GM23338 (cell line): ENCODE results near the gene DPF1. TPM values are rescaled to one million over a fixed set of nuclear protein-coding genes. Genes with fewer than 3 reads are reported as not detected.

Experiments
- ATAC-seq: fragments of 200-7000 bp; cut with Tn5 transposase; 3 replicates; pipeline ENCODE4 v1.9.1; 2020
- DNase-seq: peaks from one replicate; pipeline ENCODE4 v3.0.0-alpha.2; 2015; ENCODE audit warnings: low spot score
- H2AFZ ChIP-seq: fragments of 200-600 bp; sonication (generic); 2 replicates; pipeline ENCODE4 v1.8.0; 2016; ENCODE audit warnings: antibody characterized with exemption, mild to moderate bottlenecking, moderate library complexity
- H3F3A ChIP-seq: fragments of 200-600 bp; sonication (generic); replicated peaks from 2 replicates; pipeline ENCODE4 v1.8.0; 2017; ENCODE audit warnings: antibody characterized with exemption, mixed run types, low read depth
- H3K27ac ChIP-seq: fragments of 200-600 bp; sonication (generic); 2 replicates; pipeline ENCODE4 v1.6.1; 2016; ENCODE audit warnings: low read depth
- H3K27me3 ChIP-seq: fragments of 200-600 bp; sonication (generic); 2 replicates; pipeline ENCODE4 v1.8.0; 2016; ENCODE audit warnings: mild to moderate bottlenecking, mixed run types, moderate library complexity; ENCODE audit not compliant: insufficient read depth
- H3K36me3 ChIP-seq: fragments of 200-600 bp; sonication (generic); 2 replicates; pipeline ENCODE4 v1.8.0; 2016; ENCODE audit warnings: mild to moderate bottlenecking; ENCODE audit not compliant: insufficient read depth
- H3K4me1 ChIP-seq: fragments of 200-600 bp; sonication (generic); 2 replicates; pipeline ENCODE4 v1.8.0; 2016; ENCODE audit warnings: mild to moderate bottlenecking, moderate library complexity; ENCODE audit not compliant: insufficient read depth
- H3K4me2 ChIP-seq: fragments of 200-600 bp; sonication (generic); 2 replicates; pipeline ENCODE4 v1.7.1; 2017; ENCODE audit warnings: mixed run types
- H3K4me3 ChIP-seq: fragments of 200-600 bp; sonication (generic); 2 replicates; pipeline ENCODE4 v1.6.1; 2016; ENCODE audit warnings: mixed run types
- H3K79me2 ChIP-seq: fragments of 200-600 bp; sonication (generic); replicated peaks from 2 replicates; pipeline ENCODE4 v1.8.0; 2017; ENCODE audit warnings: mild to moderate bottlenecking; ENCODE audit not compliant: insufficient read depth
- H3K9me2 ChIP-seq: fragments of 200-600 bp; sonication (generic); 2 replicates; pipeline ENCODE4 v1.8.0; 2017; ENCODE audit not compliant: insufficient read depth
- H4K20me1 ChIP-seq: fragments of 200-600 bp; sonication (generic); replicated peaks from 2 replicates; pipeline ENCODE4 v1.8.0; 2017; ENCODE audit warnings: mild to moderate bottlenecking; ENCODE audit not compliant: insufficient read depth
- H3K27ac Mint-ChIP-seq: 2 replicates; pipeline ENCODE4 v1.8.0; 2020; ENCODE audit warnings: inconsistent platforms, mild to moderate bottlenecking, moderate library complexity, mixed read lengths
- H3K27me3 Mint-ChIP-seq: 3 replicates; pipeline ENCODE4 v1.8.0; 2022; ENCODE audit warnings: low read depth, mild to moderate bottlenecking, moderate library complexity, mixed read lengths, inconsistent platforms; ENCODE audit not compliant: insufficient read depth, poor library complexity
- H3K36me3 Mint-ChIP-seq: 3 replicates; pipeline ENCODE4 v1.8.0; 2021; ENCODE audit warnings: low read depth, mild to moderate bottlenecking, inconsistent platforms, moderate library complexity, mixed read lengths
- H3K4me1 Mint-ChIP-seq: 3 replicates; pipeline ENCODE4 v1.8.0; 2020; ENCODE audit warnings: mild to moderate bottlenecking, inconsistent platforms, mixed read lengths
- H3K4me3 Mint-ChIP-seq: 3 replicates; pipeline ENCODE4 v1.8.0; 2021; ENCODE audit warnings: moderate library complexity, mild to moderate bottlenecking, inconsistent platforms, mixed read lengths
- H3K9me3 Mint-ChIP-seq: 3 replicates; pipeline ENCODE4 v1.8.0; 2020; ENCODE audit warnings: moderate library complexity, mild to moderate bottlenecking, inconsistent platforms, mixed read lengths
- EZH2phosphoT487 ChIP-seq: fragments of 200-600 bp; sonication (generic); IDR thresholded peaks from one replicate; pipeline ENCODE4 v1.8.1; 2018; ENCODE audit warnings: antibody characterized with exemption; ENCODE audit not compliant: unreplicated experiment
- NANOG ChIP-seq: IDR thresholded peaks from 2 replicates; pipeline ENCODE4 v1.6.1; 2016; ENCODE audit warnings: antibody characterized with exemption, borderline replicate concordance
- POLR2AphosphoS5 ChIP-seq: IDR thresholded peaks from 2 replicates; pipeline ENCODE4 v1.6.1; 2016; ENCODE audit warnings: antibody characterized with exemption, low read depth
- REST ChIP-seq: IDR thresholded peaks from one replicate; pipeline ENCODE4 v1.6.1; 2018; ENCODE audit warnings: antibody characterized with exemption; ENCODE audit not compliant: unreplicated experiment
- STAT1 ChIP-seq: IDR thresholded peaks from one replicate; pipeline ENCODE4 v1.6.1; 2016; ENCODE audit warnings: antibody characterized with exemption; ENCODE audit not compliant: unreplicated experiment
- ZNF331 ChIP-seq: fragments of 250-450 bp; sonication (Bioruptor Pico); IDR thresholded peaks from 2 replicates; pipeline ENCODE4 v1.5.0; 2020; ENCODE audit warnings: low read depth, mild to moderate bottlenecking, moderate library complexity
- polyA plus RNA-seq: library from polyadenylated mRNA; unstranded; fragments of >200 nt; fragmentation: Nextera tagmentation; extraction: Ambion mirVana; gene quantifications from 2 replicates; pipeline ENCODE4 v1.2.1, GENCODE V29; 2016
- total RNA-seq: library from RNA; depleted of rRNA; stranded (reverse); fragments of >200 nt; shearing (Covaris generic); gene quantifications from 2 replicates; pipeline ENCODE4 v1.2.3, GENCODE V29; 2014
- TF ChIP-seq, protein P1 (sequence below): fragments of 250-450 bp; sonication (Bioruptor Pico); IDR thresholded peaks from 2 replicates; pipeline ENCODE4 v1.5.0; 2020; ENCODE audit warnings: mild to moderate bottlenecking, moderate library complexity

The DPF1 gene
- total and polyA plus RNA-seq, 2 experiments from 2014 or later, result 8.3 to 11.7 TPM

- no peak for TF ChIP-seq REST
- TF ChIP-seq NANOG, result no peak
- TF ChIP-seq POLR2AphosphoS5, result no peak
- no peak for TF ChIP-seq ZNF331
Observed at GRCh38 chr19:38196245-38196837, 27.7 kb downstream of the DPF1 start (continued).

GRCh38 chr19:38195237-38195636 lies 28.8 kb downstream of the DPF1 start:
- Mint-ChIP-seq H3K27ac (no peak overlapping the region; the same call in 1 of the 2 replicates), H3K4me3 (no peak overlapping the region), H3K9me3 (no peaks in the 10 kb centered on the region), H3K4me1 (peaks cover 2% of the 10 kb centered on the region; the same call in 1 of the 3 replicates), H3K36me3 (peaks cover 19% of the 10 kb centered on the region), H3K27me3 (peaks cover 11% of the 10 kb centered on the region)
- H4K20me1 ChIP-seq, result peaks cover under 1% of the 10 kb centered on the region; the same call in 1 of the 2 replicates
- ATAC-seq, result no peak
- no peak overlapping the region for H3K27ac ChIP-seq
- no peaks in the 10 kb centered on the region for H3K4me1 ChIP-seq
- no peak overlapping the region for H2AFZ ChIP-seq
- no peaks in the 10 kb centered on the region for H3K79me2 ChIP-seq
- H3K36me3 ChIP-seq, result no peaks in the 10 kb centered on the region
- no peak for DNase-seq
- H3K4me3 ChIP-seq, result no peak overlapping the region
- no peaks in the 10 kb centered on the region for H3K27me3 ChIP-seq
- no peak for TF ChIP-seq REST
- no peak for TF ChIP-seq STAT1
- TF ChIP-seq, protein P1, sequence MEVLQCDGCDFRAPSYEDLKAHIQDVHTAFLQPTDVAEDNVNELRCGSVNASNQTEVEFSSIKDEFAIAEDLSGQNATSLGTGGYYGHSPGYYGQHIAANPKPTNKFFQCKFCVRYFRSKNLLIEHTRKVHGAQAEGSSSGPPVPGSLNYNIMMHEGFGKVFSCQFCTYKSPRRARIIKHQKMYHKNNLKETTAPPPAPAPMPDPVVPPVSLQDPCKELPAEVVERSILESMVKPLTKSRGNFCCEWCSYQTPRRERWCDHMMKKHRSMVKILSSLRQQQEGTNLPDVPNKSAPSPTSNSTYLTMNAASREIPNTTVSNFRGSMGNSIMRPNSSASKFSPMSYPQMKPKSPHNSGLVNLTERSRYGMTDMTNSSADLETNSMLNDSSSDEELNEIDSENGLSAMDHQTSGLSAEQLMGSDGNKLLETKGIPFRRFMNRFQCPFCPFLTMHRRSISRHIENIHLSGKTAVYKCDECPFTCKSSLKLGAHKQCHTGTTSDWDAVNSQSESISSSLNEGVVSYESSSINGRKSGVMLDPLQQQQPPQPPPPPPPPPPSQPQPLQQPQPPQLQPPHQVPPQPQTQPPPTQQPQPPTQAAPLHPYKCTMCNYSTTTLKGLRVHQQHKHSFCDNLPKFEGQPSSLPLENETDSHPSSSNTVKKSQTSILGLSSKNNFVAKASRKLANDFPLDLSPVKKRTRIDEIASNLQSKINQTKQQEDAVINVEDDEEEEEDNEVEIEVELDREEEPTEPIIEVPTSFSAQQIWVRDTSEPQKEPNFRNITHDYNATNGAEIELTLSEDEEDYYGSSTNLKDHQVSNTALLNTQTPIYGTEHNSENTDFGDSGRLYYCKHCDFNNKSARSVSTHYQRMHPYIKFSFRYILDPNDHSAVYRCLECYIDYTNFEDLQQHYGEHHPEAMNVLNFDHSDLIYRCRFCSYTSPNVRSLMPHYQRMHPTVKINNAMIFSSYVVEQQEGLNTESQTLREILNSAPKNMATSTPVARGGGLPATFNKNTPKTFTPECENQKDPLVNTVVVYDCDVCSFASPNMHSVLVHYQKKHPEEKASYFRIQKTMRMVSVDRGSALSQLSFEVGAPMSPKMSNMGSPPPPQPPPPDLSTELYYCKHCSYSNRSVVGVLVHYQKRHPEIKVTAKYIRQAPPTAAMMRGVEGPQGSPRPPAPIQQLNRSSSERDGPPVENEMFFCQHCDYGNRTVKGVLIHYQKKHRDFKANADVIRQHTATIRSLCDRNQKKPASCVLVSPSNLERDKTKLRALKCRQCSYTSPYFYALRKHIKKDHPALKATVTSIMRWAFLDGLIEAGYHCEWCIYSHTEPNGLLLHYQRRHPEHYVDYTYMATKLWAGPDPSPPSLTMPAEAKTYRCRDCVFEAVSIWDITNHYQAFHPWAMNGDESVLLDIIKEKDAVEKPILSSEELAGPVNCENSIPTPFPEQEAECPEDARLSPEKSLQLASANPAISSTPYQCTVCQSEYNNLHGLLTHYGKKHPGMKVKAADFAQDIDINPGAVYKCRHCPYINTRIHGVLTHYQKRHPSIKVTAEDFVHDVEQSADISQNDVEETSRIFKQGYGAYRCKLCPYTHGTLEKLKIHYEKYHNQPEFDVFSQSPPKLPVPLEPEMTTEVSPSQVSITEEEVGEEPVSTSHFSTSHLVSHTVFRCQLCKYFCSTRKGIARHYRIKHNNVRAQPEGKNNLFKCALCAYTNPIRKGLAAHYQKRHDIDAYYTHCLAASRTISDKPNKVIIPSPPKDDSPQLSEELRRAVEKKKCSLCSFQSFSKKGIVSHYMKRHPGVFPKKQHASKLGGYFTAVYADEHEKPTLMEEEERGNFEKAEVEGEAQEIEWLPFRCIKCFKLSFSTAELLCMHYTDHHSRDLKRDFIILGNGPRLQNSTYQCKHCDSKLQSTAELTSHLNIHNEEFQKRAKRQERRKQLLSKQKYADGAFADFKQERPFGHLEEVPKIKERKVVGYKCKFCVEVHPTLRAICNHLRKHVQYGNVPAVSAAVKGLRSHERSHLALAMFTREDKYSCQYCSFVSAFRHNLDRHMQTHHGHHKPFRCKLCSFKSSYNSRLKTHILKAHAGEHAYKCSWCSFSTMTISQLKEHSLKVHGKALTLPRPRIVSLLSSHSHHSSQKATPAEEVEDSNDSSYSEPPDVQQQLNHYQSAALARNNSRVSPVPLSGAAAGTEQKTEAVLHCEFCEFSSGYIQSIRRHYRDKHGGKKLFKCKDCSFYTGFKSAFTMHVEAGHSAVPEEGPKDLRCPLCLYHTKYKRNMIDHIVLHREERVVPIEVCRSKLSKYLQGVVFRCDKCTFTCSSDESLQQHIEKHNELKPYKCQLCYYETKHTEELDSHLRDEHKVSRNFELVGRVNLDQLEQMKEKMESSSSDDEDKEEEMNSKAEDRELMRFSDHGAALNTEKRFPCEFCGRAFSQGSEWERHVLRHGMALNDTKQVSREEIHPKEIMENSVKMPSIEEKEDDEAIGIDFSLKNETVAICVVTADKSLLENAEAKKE, result no peak
- no peak for TF ChIP-seq EZH2phosphoT487
- no peak for TF ChIP-seq NANOG
- TF ChIP-seq POLR2AphosphoS5, result no peak
- no peaks in the 10 kb centered on the region for H3K9me2 ChIP-seq
- H3F3A ChIP-seq, result no peaks in the 10 kb centered on the region
- no peak overlapping the region for H3K4me2 ChIP-seq
